ENCODE results near the gene AP4S1. TPM values are rescaled to one million over a fixed set of nuclear protein-coding genes. Genes with fewer than 3 reads are reported as not detected.

Gene AP4S1
- total RNA-seq, 1 donor from 2014 or later, result 24.4 TPM

GRCh38 chr14:30993071-30993470 lies 32.4 kb upstream of the AP4S1 start:
- Mint-ChIP-seq H3K9me3 (peaks cover 16% of the 10 kb centered on the region), H3K27ac (no peak overlapping the region), H3K27me3 (ENCODE audit: insufficient read depth, low read depth) (no peaks in the 10 kb centered on the region), H3K4me3 (no peak overlapping the region), H3K36me3 (peaks cover 28% of the 10 kb centered on the region), H3K4me1 (peaks cover 23% of the 10 kb centered on the region)
- peaks cover 24% of the 10 kb centered on the region for H3F3A ChIP-seq (ENCODE audit: low read depth)
- no peak overlapping the region for H3K9ac ChIP-seq
- H3K27ac ChIP-seq, result no peak overlapping the region
- H3K4me2 ChIP-seq, result no peak overlapping the region
- no peak for DNase-seq (ENCODE audit: low spot score)
- H2AFZ ChIP-seq (replicated peaks), result no peak overlapping the region
- H3K4me3 ChIP-seq, result no peak overlapping the region
- TF ChIP-seq EZH2 (IDR thresholded peaks at IDR 0.05) (no peak), EZH2phosphoT487 (IDR thresholded peaks at IDR 0.05) (no peak), CTCF (IDR thresholded peaks at IDR 0.05) (no peak)
- peaks cover 3% of the 10 kb centered on the region for H3K36me3 ChIP-seq
- H3K79me2 ChIP-seq (ENCODE audit: low read depth), result peaks cover 100% of the 10 kb centered on the region
- no peaks in the 10 kb centered on the region for H3K27me3 ChIP-seq
- H3K9me3 ChIP-seq (ENCODE audit: low read depth), result peaks cover 2% of the 10 kb centered on the region
- peaks cover 98% of the 10 kb centered on the region for H4K20me1 ChIP-seq (ENCODE audit: low read depth)
- peaks cover 26% of the 10 kb centered on the region for H3K4me1 ChIP-seq

- Mint-ChIP-seq H3K9me3 (peaks cover 29% of the 10 kb centered on the region), H3K36me3 (peaks cover 36% of the 10 kb centered on the region), H3K4me3 (no peak overlapping the region), H3K27ac (no peak overlapping the region), H3K27me3 (ENCODE audit: insufficient read depth, low read depth) (no peaks in the 10 kb centered on the region), H3K4me1 (peaks cover 23% of the 10 kb centered on the region)
- Histone ChIP-seq H3K9ac (no peak overlapping the region), H3K36me3 (peaks cover 10% of the 10 kb centered on the region), H3K4me1 (peaks cover 26% of the 10 kb centered on the region), H4K20me1 (ENCODE audit: low read depth) (peaks cover 84% of the 10 kb centered on the region), H3K27ac (no peak overlapping the region), H3F3A (ENCODE audit: low read depth) (peaks cover 42% of the 10 kb centered on the region), H3K27me3 (no peaks in the 10 kb centered on the region), H3K79me2 (ENCODE audit: low read depth) (peaks cover 100% of the 10 kb centered on the region), H3K9me3 (ENCODE audit: low read depth) (peaks cover 18% of the 10 kb centered on the region), H3K4me3 (no peak overlapping the region), H3K4me2 (no peak overlapping the region), H2AFZ (replicated peaks) (no peak overlapping the region)
- no peak for DNase-seq (ENCODE audit: low spot score)
- TF ChIP-seq EZH2 (IDR thresholded peaks at IDR 0.05) (no peak), EZH2phosphoT487 (IDR thresholded peaks at IDR 0.05) (no peak), CTCF (IDR thresholded peaks at IDR 0.05) (no peak)
These were observed 30.5 kb upstream of the AP4S1 start for GRCh38 chr14:30994681-30995620.

- Mint-ChIP-seq H3K4me1 (peaks cover 23% of the 10 kb centered on the region), H3K4me3 (peak overlapping the region; percentile 4), H3K27me3 (ENCODE audit: insufficient read depth, low read depth) (no peaks in the 10 kb centered on the region), H3K36me3 (peaks cover 42% of the 10 kb centered on the region), H3K27ac (no peak overlapping the region), H3K9me3 (peaks cover 35% of the 10 kb centered on the region)
- DNase-seq (ENCODE audit: low spot score), result no peak
- Histone ChIP-seq H3K4me3 (no peak overlapping the region), H3K9me3 (ENCODE audit: low read depth) (peaks cover 20% of the 10 kb centered on the region), H3K27me3 (no peaks in the 10 kb centered on the region), H3K4me2 (peak overlapping the region; percentile 14), H3K9ac (no peak overlapping the region), H3K4me1 (peaks cover 31% of the 10 kb centered on the region), H3K79me2 (ENCODE audit: low read depth) (peaks cover 100% of the 10 kb centered on the region), H4K20me1 (ENCODE audit: low read depth) (peaks cover 80% of the 10 kb centered on the region), H2AFZ (replicated peaks) (no peak overlapping the region), H3F3A (ENCODE audit: low read depth) (peaks cover 42% of the 10 kb centered on the region), H3K36me3 (peaks cover 11% of the 10 kb centered on the region), H3K27ac (no peak overlapping the region)
- TF ChIP-seq CTCF (IDR thresholded peaks at IDR 0.05), result no peak
- no peak for TF ChIP-seq EZH2phosphoT487 (IDR thresholded peaks at IDR 0.05)
- no peak for TF ChIP-seq EZH2 (IDR thresholded peaks at IDR 0.05)
These were observed 29.8 kb upstream of the AP4S1 start for GRCh38 chr14:30995689-30996088.
